GM12878 (cell line): Measurements from ENCODE around the gene EEF1A2. TPM values are rescaled to one million over a fixed set of nuclear protein-coding genes. Genes with fewer than 3 reads are reported as not detected.
A peak's percentile ranks its signal among the peaks of the same experiment; 100 is the strongest.

Experiments
- ATF7 ChIP-seq: fragments of 450-650 bp; IDR thresholded peaks from 2 replicates; pipeline ENCODE4 v1.6.1; 2016; ENCODE audit warnings: low read depth, mild to moderate bottlenecking
- BACH1 ChIP-seq: fragments of 450-650 bp; IDR thresholded peaks from 2 replicates; pipeline ENCODE4 v1.6.1; 2017; ENCODE audit warnings: mild to moderate bottlenecking, borderline replicate concordance
- BHLHE40 ChIP-seq, 2 experiments: fragments of 450-650 bp in 1 of 2; IDR thresholded peaks; 2 replicates each; pipeline ENCODE4 v1.6.1; 2011 to 2017; ENCODE audit warnings: low read depth in 2 of 2, borderline replicate concordance in 1 of 2, improper control_type of control experiment in 1 of 2, low read length in 1 of 2, mild to moderate bottlenecking in 1 of 2
- EGR1 ChIP-seq, 2 experiments: IDR thresholded peaks; 1 replicate in 1 of 2; 2 replicates in 1 of 2; pipeline ENCODE4 v1.6.1; 2011 to 2012; ENCODE audit warnings: low read depth in 2 of 2, low read length in 2 of 2, borderline replicate concordance in 1 of 2, mild to moderate bottlenecking in 1 of 2, moderate library complexity in 1 of 2
- GATAD2B ChIP-seq: fragments of 450-650 bp; conservative IDR thresholded peaks from 2 replicates; pipeline ENCODE4 v1.6.1; 2017; ENCODE audit warnings: low read depth, mild to moderate bottlenecking, moderate library complexity
- HDGF ChIP-seq: fragments of 450-650 bp; IDR thresholded peaks from 2 replicates; pipeline ENCODE4 v1.6.1; 2016; ENCODE audit warnings: antibody characterized with exemption
- MEF2A ChIP-seq: IDR thresholded peaks from 2 replicates; pipeline ENCODE4 v1.6.1; 2011; ENCODE audit warnings: low read depth, mild to moderate bottlenecking, low read length, moderate library complexity; ENCODE audit not compliant: insufficient read depth
- NBN ChIP-seq: fragments of 450-650 bp; IDR thresholded peaks from 2 replicates; pipeline ENCODE4 v1.6.1; 2016
- NR2F1 ChIP-seq: fragments of 450-650 bp; conservative IDR thresholded peaks from 2 replicates; pipeline ENCODE4 v1.6.1; 2017; ENCODE audit warnings: mild to moderate bottlenecking
- PAX5 ChIP-seq: IDR thresholded peaks from 2 replicates; pipeline ENCODE4 v1.6.1; 2011; ENCODE audit warnings: low read depth, low read length, borderline replicate concordance
- POLR2A ChIP-seq: IDR thresholded peaks from 2 replicates; pipeline ENCODE4 v1.6.1; 2011; ENCODE audit warnings: low read depth, mild to moderate bottlenecking, low read length
- POLR2AphosphoS2 ChIP-seq: IDR thresholded peaks from 2 replicates; pipeline ENCODE4 v1.6.1; 2011; ENCODE audit warnings: low read depth, mild to moderate bottlenecking, low read length, improper control_type of control experiment, moderate library complexity
- RB1 ChIP-seq: fragments of 450-650 bp; formaldehyde crosslinking; IDR thresholded peaks from 2 replicates; pipeline ENCODE4 v1.6.1; 2017; ENCODE audit warnings: mild to moderate bottlenecking, borderline replicate concordance
- RCOR1 ChIP-seq: conservative IDR thresholded peaks from 2 replicates; pipeline ENCODE4 v1.6.1; 2012; ENCODE audit warnings: low read depth, low read length, improper control_type of control experiment
- SIN3A ChIP-seq: IDR thresholded peaks from 2 replicates; pipeline ENCODE4 v1.6.1; 2012; ENCODE audit warnings: low read depth, low read length, improper control_type of control experiment
- SIX5 ChIP-seq: IDR thresholded peaks from 2 replicates; pipeline ENCODE4 v1.6.1; 2011; ENCODE audit warnings: mild to moderate bottlenecking, low read depth, low read length, moderate library complexity; ENCODE audit not compliant: severe bottlenecking
- SMAD1 ChIP-seq: fragments of 450-650 bp; IDR thresholded peaks from 2 replicates; pipeline ENCODE4 v1.6.1; 2018; ENCODE audit warnings: mild to moderate bottlenecking, low read depth; ENCODE audit not compliant: partially characterized antibody
- SP1 ChIP-seq: IDR thresholded peaks from one replicate; pipeline ENCODE4 v1.6.1; 2011; ENCODE audit warnings: low read depth, low read length
- STAT3 ChIP-seq: IDR thresholded peaks from 2 replicates; pipeline ENCODE4 v1.6.1; 2011; ENCODE audit warnings: low read depth, low read length, improper control_type of control experiment
- ZNF24 ChIP-seq: fragments of 450-650 bp; IDR thresholded peaks from 2 replicates; pipeline ENCODE4 v1.6.1; 2017; ENCODE audit warnings: antibody characterized with exemption, mild to moderate bottlenecking
- polyA plus RNA-seq, 11 experiments: library from polyadenylated mRNA; depleted of rRNA in 4 of 11; unstranded in 6 of 11; stranded (reverse) in 5 of 11; fragments of >200 nt; fragmentation: Nextera tagmentation in 4 of 11; fragmentation: Illumina TruSeq in 1 of 11; extraction: Ambion mirVana in 4 of 11; extraction: Trizol in 1 of 11; gene quantifications; 1 replicate in 1 of 11; 2 replicates in 10 of 11; pipeline versions ENCODE4 v1.2.1 to v1.2.3, GENCODE V29; 2011 to 2016; ENCODE audit warnings: inconsistent platforms in 2 of 11, missing spikeins in 2 of 11, low read depth in 1 of 11
- total RNA-seq, 4 experiments: library from RNA; depleted of rRNA in 3 of 4; stranded (reverse); fragments of >200 nt in 3 of 4; fragmentation: Illumina TruSeq in 1 of 4; extraction: Trizol in 1 of 4; gene quantifications; 2 replicates each; pipeline versions ENCODE4 v1.2.1 to v1.2.3, GENCODE V29; 2013 to 2021
- TF ChIP-seq, protein P1 (sequence below): IDR thresholded peaks from 2 replicates; pipeline ENCODE4 v1.6.1; 2012; ENCODE audit warnings: low read depth, low read length, improper control_type of control experiment
- TF ChIP-seq, protein P2 (sequence below): IDR thresholded peaks from 2 replicates; pipeline ENCODE4 v1.6.1; 2012; ENCODE audit warnings: low read length, inconsistent platforms
- TF ChIP-seq, protein P3 (sequence below): fragments of 150-350 bp; IDR thresholded peaks from 2 replicates; pipeline ENCODE4 v1.6.1; 2014; ENCODE audit warnings: mild to moderate bottlenecking, low read depth, low read length
- TF ChIP-seq, protein P4 (sequence below): fragments of 450-650 bp; IDR thresholded peaks from 2 replicates; pipeline ENCODE4 v1.6.1; 2016; ENCODE audit warnings: mild to moderate bottlenecking
- TF ChIP-seq, protein P5 (sequence below): fragments of 450-650 bp; IDR thresholded peaks from 2 replicates; pipeline ENCODE4 v1.6.1; 2017; ENCODE audit warnings: mild to moderate bottlenecking

EEF1A2 gene
- total and polyA plus RNA-seq, 10 of the 15 experiments (the other 5 are each of a cell fraction or from before 2014, with no cell fraction given) = 0.56 TPM; not detected in 9

DNA sequence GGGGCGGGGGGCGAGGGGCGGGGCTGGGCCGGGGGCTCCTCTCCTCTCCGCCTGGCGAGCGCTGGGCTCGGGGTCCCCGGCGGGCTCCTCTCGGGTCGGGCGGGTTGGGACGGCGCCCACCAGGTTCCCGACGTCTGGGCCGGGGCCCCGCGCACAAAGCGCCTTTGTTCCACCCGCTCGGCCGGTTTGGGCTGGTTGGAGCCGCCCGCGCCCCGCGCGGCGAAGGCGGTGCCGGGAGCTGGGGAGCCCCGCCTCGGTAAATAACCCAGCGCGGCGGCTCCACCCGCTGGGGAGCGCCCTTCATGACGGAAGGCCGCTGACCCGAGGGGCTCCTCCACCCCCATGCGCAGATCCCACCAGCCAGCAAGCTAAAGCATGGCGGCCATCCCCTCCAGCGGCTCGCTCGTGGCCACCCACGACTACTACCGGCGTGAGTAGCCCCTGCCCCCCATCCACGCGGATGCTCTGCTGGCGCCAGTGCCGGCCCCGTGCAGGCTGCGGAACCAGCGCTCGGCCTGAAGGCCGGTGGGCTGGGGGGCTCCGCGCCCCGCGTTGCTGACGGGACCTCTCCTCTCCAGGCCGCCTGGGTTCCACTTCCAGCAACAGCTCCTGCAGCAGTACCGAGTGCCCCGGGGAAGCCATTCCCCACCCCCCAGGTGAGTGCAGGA is 22.2 kb upstream of the EEF1A2 start (continued):
- 0 out of 2 replicates have a peak, but pooled peaks have one; percentile 31 for TF ChIP-seq RB1
- TF ChIP-seq POLR2A = peak; percentile 73
- 0 out of 2 replicates have a peak, but pooled peaks have one; percentile 39 for TF ChIP-seq NBN
- TF ChIP-seq SMAD1 = no peak
- peak; percentile 42; the same call in 1 of the 2 replicates for TF ChIP-seq NR2F1
- TF ChIP-seq ATF7 = no peak
- no peak for TF ChIP-seq ZNF24
- TF ChIP-seq BACH1 = peak; percentile 63
- TF ChIP-seq, protein P1, sequence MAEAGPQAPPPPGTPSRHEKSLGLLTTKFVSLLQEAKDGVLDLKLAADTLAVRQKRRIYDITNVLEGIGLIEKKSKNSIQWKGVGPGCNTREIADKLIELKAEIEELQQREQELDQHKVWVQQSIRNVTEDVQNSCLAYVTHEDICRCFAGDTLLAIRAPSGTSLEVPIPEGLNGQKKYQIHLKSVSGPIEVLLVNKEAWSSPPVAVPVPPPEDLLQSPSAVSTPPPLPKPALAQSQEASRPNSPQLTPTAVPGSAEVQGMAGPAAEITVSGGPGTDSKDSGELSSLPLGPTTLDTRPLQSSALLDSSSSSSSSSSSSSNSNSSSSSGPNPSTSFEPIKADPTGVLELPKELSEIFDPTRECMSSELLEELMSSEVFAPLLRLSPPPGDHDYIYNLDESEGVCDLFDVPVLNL = no peak
- TF ChIP-seq MEF2A = 0 out of 2 replicates have a peak, but pooled peaks have one; percentile 15
- TF ChIP-seq RCOR1 = no peak
- TF ChIP-seq SIX5 = no peak
- TF ChIP-seq EGR1 (IDR thresholded peaks at IDR 0.05; ENCODE audit: borderline replicate concordance in 1 of 2, low read depth in 2 of 2, low read length in 2 of 2) = 0 out of 3 replicates have a peak, but pooled peaks of 1 of the 2 experiments have one; percentile 10
- TF ChIP-seq, protein P2, sequence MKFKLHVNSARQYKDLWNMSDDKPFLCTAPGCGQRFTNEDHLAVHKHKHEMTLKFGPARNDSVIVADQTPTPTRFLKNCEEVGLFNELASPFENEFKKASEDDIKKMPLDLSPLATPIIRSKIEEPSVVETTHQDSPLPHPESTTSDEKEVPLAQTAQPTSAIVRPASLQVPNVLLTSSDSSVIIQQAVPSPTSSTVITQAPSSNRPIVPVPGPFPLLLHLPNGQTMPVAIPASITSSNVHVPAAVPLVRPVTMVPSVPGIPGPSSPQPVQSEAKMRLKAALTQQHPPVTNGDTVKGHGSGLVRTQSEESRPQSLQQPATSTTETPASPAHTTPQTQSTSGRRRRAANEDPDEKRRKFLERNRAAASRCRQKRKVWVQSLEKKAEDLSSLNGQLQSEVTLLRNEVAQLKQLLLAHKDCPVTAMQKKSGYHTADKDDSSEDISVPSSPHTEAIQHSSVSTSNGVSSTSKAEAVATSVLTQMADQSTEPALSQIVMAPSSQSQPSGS = no peak
- no peak for TF ChIP-seq SP1
- TF ChIP-seq, protein P3, sequence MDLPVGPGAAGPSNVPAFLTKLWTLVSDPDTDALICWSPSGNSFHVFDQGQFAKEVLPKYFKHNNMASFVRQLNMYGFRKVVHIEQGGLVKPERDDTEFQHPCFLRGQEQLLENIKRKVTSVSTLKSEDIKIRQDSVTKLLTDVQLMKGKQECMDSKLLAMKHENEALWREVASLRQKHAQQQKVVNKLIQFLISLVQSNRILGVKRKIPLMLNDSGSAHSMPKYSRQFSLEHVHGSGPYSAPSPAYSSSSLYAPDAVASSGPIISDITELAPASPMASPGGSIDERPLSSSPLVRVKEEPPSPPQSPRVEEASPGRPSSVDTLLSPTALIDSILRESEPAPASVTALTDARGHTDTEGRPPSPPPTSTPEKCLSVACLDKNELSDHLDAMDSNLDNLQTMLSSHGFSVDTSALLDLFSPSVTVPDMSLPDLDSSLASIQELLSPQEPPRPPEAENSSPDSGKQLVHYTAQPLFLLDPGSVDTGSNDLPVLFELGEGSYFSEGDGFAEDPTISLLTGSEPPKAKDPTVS = no peak
- no peak for TF ChIP-seq STAT3
- TF ChIP-seq BHLHE40 (IDR thresholded peaks at IDR 0.05; ENCODE audit: borderline replicate concordance in 1 of 2, low read depth in 2 of 2, low read length in 1 of 2) = peak in 1 of 2 experiments; percentile 11; a peak in 1 of 4 replicates
- TF ChIP-seq, protein P4, sequence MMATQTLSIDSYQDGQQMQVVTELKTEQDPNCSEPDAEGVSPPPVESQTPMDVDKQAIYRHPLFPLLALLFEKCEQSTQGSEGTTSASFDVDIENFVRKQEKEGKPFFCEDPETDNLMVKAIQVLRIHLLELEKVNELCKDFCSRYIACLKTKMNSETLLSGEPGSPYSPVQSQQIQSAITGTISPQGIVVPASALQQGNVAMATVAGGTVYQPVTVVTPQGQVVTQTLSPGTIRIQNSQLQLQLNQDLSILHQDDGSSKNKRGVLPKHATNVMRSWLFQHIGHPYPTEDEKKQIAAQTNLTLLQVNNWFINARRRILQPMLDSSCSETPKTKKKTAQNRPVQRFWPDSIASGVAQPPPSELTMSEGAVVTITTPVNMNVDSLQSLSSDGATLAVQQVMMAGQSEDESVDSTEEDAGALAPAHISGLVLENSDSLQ = peak; percentile 11; the same call in 1 of the 2 replicates
- 0 out of 2 replicates have a peak, but pooled peaks have one; percentile 31 for TF ChIP-seq GATAD2B
- TF ChIP-seq SIN3A = peak; percentile 22; the same call in 1 of the 2 replicates
- 0 out of 2 replicates have a peak, but pooled peaks have one; percentile 45 for TF ChIP-seq HDGF
- no peak for TF ChIP-seq PAX5
- TF ChIP-seq, protein P5, sequence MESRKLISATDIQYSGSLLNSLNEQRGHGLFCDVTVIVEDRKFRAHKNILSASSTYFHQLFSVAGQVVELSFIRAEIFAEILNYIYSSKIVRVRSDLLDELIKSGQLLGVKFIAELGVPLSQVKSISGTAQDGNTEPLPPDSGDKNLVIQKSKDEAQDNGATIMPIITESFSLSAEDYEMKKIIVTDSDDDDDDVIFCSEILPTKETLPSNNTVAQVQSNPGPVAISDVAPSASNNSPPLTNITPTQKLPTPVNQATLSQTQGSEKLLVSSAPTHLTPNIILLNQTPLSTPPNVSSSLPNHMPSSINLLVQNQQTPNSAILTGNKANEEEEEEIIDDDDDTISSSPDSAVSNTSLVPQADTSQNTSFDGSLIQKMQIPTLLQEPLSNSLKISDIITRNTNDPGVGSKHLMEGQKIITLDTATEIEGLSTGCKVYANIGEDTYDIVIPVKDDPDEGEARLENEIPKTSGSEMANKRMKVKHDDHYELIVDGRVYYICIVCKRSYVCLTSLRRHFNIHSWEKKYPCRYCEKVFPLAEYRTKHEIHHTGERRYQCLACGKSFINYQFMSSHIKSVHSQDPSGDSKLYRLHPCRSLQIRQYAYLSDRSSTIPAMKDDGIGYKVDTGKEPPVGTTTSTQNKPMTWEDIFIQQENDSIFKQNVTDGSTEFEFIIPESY = no peak
- no peak for TF ChIP-seq POLR2AphosphoS2
